Mammary epithelial cell (primary cell): ENCODE data around the gene LAMP5.

ENCODE experiments used
- CTCF ChIP-seq, 2 donors: IDR thresholded peaks in 1 of 2; conservative IDR thresholded peaks in 1 of 2; 2 replicates each; pipeline ENCODE4 v1.5.1; 2011 to 2012; ENCODE audit warnings: inconsistent platforms in 2 of 2, low read length in 2 of 2, mild to moderate bottlenecking in 2 of 2, control low read depth in 1 of 2, low read depth in 1 of 2; ENCODE audit not compliant: insufficient read depth in 1 of 2; ENCODE audit errors: extremely low read depth in 1 of 2
- EZH2 ChIP-seq: IDR thresholded peaks from 2 replicates; pipeline ENCODE4 v1.6.1; 2012; ENCODE audit warnings: low read length, inconsistent platforms, borderline replicate concordance

- TF ChIP-seq CTCF (conservative IDR thresholded peaks at IDR 0.05 in 1 of 2, IDR thresholded peaks at IDR 0.05 in 1 of 2; ENCODE audit: extremely low read depth in 1 of 2, insufficient read depth in 1 of 2, low read depth in 1 of 2, low read length in 2 of 2) (no peak), EZH2 (no peak)
Measured at GRCh38 chr20:9535449-9535848, 21.1 kb downstream of the LAMP5 start.
